ENCODE measurements around the gene CA6. TPM values are rescaled to one million over a fixed set of nuclear protein-coding genes. Genes with fewer than 3 reads are reported as not detected.

Gene CA6
- total RNA-seq, 1 experiment from 2014 or later: not detected

- Histone ChIP-seq H3K4me3 (ENCODE audit: low read depth in 2 of 2, low read length in 2 of 2) (no peak overlapping the region), H3K36me3 (ENCODE audit: control insufficient read depth, insufficient read depth, low read length) (no peaks in the 10 kb centered on the region), H3K27me3 (ENCODE audit: control insufficient read depth, insufficient read depth, low read length) (no peaks in the 10 kb centered on the region), H3K27ac (ENCODE audit: low read length) (no peak overlapping the region), H3K4me1 (ENCODE audit: control insufficient read depth, insufficient read depth, low read length) (no peaks in the 10 kb centered on the region), H3K9me3 (ENCODE audit: control insufficient read depth, insufficient read depth, low read depth, low read length) (no peaks in the 10 kb centered on the region)
- POLR2A ChIA-PET: no interaction called here
- intact Hi-C loops (cut with micrococcal nuclease; ENCODE audit: unreplicated experiment) (no loop called here), in situ Hi-C loops (cut with HindIII; ENCODE audit: low pct_unique_long_range_greater_than_20kb, low sequenced_read_pairs) (no loop called here)
- CTCF ChIA-PET: interaction anchor here (0.7 kb wide), 1 partner anchor 13 kb away, joined by 3 read pairs; no protein-coding TSS in a partner anchor
- no peak for DNase-seq (ENCODE audit: low read depth, low spot score)
- TF ChIP-seq TCF7L2 (IDR thresholded peaks at IDR 0.05; ENCODE audit: low read depth, low read length): no peak
- TF ChIP-seq SIN3A (IDR thresholded peaks at IDR 0.05; ENCODE audit: borderline replicate concordance, insufficient read depth, low read depth, low read length): no peak
- no peak for TF ChIP-seq POLR2AphosphoS5 (IDR thresholded peaks at IDR 0.05; ENCODE audit: low read depth, low read length)
- no peak for TF ChIP-seq REST (IDR thresholded peaks at IDR 0.05; ENCODE audit: insufficient read depth in 1 of 2, low read depth in 2 of 2, low read length in 1 of 2)
- no peak for TF ChIP-seq CTCF (IDR thresholded peaks at IDR 0.05)
- no peak for ATAC-seq
- no TSS peak for BruUV-seq (replicated peaks)
Observed at GRCh38 chr1:8950309-8950708, 4.6 kb downstream of the CA6 start.

- no peaks in the 10 kb centered on the region for H3K36me3 ChIP-seq (ENCODE audit: control insufficient read depth, insufficient read depth, low read length)
- H3K9me3 ChIP-seq (ENCODE audit: control insufficient read depth, insufficient read depth, low read depth, low read length): no peaks in the 10 kb centered on the region
- intact Hi-C loops (cut with micrococcal nuclease; ENCODE audit: unreplicated experiment) (no loop called here), in situ Hi-C loops (cut with HindIII; ENCODE audit: low pct_unique_long_range_greater_than_20kb, low sequenced_read_pairs) (no loop called here)
- H3K27ac ChIP-seq (ENCODE audit: low read length): no peak overlapping the region
- POLR2A ChIA-PET: interaction anchor here (0.7 kb wide), 1 partner anchor 10 kb away, joined by 4 read pairs; no protein-coding TSS in a partner anchor
- ATAC-seq: no peak
- H3K4me3 ChIP-seq (ENCODE audit: low read depth in 2 of 2, low read length in 2 of 2): no peak overlapping the region
- no peak for DNase-seq (ENCODE audit: low read depth, low spot score)
- no peaks in the 10 kb centered on the region for H3K4me1 ChIP-seq (ENCODE audit: control insufficient read depth, insufficient read depth, low read length)
- H3K27me3 ChIP-seq (ENCODE audit: control insufficient read depth, insufficient read depth, low read length): no peaks in the 10 kb centered on the region
- TF ChIP-seq TCF7L2 (IDR thresholded peaks at IDR 0.05; ENCODE audit: low read depth, low read length): no peak
- no peak for TF ChIP-seq POLR2AphosphoS5 (IDR thresholded peaks at IDR 0.05; ENCODE audit: low read depth, low read length)
- no peak for TF ChIP-seq SIN3A (IDR thresholded peaks at IDR 0.05; ENCODE audit: borderline replicate concordance, insufficient read depth, low read depth, low read length)
- no peak for TF ChIP-seq CTCF (IDR thresholded peaks at IDR 0.05)
- TF ChIP-seq REST (IDR thresholded peaks at IDR 0.05; ENCODE audit: insufficient read depth in 1 of 2, low read depth in 2 of 2, low read length in 1 of 2): no peak
- CTCF ChIA-PET: no interaction called here
- no TSS peak for BruUV-seq (replicated peaks)
Observed at GRCh38 chr1:8951231-8951630, 5.6 kb downstream of the CA6 start.
